GM19193 (cell line): Measurements from ENCODE around the gene ZNF618.

Source experiments
- POLR2A ChIP-seq: IDR thresholded peaks from 4 replicates; pipeline ENCODE4 v1.6.1; 2011; ENCODE audit not compliant: insufficient read depth, insufficient read length; ENCODE audit errors: extremely low read depth

The ZNF618 gene

GRCh38 chr9:113931140-113931539 is 55.0 kb downstream of the ZNF618 start:
- no peak for TF ChIP-seq POLR2A

GRCh38 chr9:113931777-113932176 is 55.7 kb downstream of the ZNF618 start:
- TF ChIP-seq POLR2A = no peak

- no peak for TF ChIP-seq POLR2A
Observed at GRCh38 chr9:113932906-113933584, 56.9 kb downstream of the ZNF618 start.

- no peak for TF ChIP-seq POLR2A
Observed at GRCh38 chr9:113933671-113934070, 57.6 kb downstream of the ZNF618 start.

- TF ChIP-seq POLR2A = no peak
Observed at GRCh38 chr9:113934167-113934828, 58.2 kb downstream of the ZNF618 start.

- no peak for TF ChIP-seq POLR2A
Observed at GRCh38 chr9:113934829-113935676, 58.9 kb downstream of the ZNF618 start.

- no peak for TF ChIP-seq POLR2A
Observed at GRCh38 chr9:113935677-113936380, 59.7 kb downstream of the ZNF618 start.

- no peak for TF ChIP-seq POLR2A
Observed at GRCh38 chr9:113940077-113940476, 64.0 kb downstream of the ZNF618 start.

- no peak for TF ChIP-seq POLR2A
Observed at GRCh38 chr9:113941056-113941455, 64.9 kb downstream of the ZNF618 start.

GRCh38 chr9:113941526-113941925 is 65.4 kb downstream of the ZNF618 start:
- no peak for TF ChIP-seq POLR2A

- no peak for TF ChIP-seq POLR2A
Observed at GRCh38 chr9:113943112-113944009, 67.3 kb downstream of the ZNF618 start.

GRCh38 chr9:113945784-113946183 is 69.7 kb downstream of the ZNF618 start:
- no peak for TF ChIP-seq POLR2A

GRCh38 chr9:113946496-113947115 is 70.5 kb downstream of the ZNF618 start:
- no peak for TF ChIP-seq POLR2A
